GM12875 (cell line): ENCODE results near the gene TBR1.

ENCODE experiments used
- H3K4me3 ChIP-seq: one replicate; pipeline ENCODE4 v1.5.1; 2011; ENCODE audit warnings: low read depth, low read length, control low read depth
- TF ChIP-seq, protein P1 (sequence below): IDR thresholded peaks from 2 replicates; pipeline ENCODE4 v1.5.1; 2011; ENCODE audit warnings: low read depth, mild to moderate bottlenecking, control low read depth, inconsistent platforms, low read length, moderate library complexity, borderline replicate concordance; ENCODE audit not compliant: insufficient read depth

TBR1 gene

DNA sequence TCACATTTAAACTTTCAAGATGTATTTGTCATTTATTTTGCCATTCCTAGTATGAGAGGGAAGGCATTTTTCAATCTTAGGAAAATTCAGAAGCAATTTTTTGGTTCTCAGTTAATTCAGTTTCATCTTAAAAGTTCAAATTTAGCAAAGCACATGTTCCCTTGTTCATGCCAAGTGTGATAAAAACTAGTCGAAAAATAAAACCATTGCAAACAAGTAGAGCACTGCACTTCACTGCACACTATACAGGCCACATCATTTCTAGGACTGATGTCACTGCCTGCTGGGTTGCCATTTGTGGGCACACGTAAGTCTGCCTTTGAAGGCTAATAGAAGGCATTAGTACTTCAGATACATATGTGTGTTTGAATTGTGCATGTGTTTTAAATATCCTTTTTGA is 14.3 kb downstream of the TBR1 start:
- no peak overlapping the region for H3K4me3 ChIP-seq
- TF ChIP-seq, protein P1, sequence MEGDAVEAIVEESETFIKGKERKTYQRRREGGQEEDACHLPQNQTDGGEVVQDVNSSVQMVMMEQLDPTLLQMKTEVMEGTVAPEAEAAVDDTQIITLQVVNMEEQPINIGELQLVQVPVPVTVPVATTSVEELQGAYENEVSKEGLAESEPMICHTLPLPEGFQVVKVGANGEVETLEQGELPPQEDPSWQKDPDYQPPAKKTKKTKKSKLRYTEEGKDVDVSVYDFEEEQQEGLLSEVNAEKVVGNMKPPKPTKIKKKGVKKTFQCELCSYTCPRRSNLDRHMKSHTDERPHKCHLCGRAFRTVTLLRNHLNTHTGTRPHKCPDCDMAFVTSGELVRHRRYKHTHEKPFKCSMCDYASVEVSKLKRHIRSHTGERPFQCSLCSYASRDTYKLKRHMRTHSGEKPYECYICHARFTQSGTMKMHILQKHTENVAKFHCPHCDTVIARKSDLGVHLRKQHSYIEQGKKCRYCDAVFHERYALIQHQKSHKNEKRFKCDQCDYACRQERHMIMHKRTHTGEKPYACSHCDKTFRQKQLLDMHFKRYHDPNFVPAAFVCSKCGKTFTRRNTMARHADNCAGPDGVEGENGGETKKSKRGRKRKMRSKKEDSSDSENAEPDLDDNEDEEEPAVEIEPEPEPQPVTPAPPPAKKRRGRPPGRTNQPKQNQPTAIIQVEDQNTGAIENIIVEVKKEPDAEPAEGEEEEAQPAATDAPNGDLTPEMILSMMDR = no peak

DNA sequence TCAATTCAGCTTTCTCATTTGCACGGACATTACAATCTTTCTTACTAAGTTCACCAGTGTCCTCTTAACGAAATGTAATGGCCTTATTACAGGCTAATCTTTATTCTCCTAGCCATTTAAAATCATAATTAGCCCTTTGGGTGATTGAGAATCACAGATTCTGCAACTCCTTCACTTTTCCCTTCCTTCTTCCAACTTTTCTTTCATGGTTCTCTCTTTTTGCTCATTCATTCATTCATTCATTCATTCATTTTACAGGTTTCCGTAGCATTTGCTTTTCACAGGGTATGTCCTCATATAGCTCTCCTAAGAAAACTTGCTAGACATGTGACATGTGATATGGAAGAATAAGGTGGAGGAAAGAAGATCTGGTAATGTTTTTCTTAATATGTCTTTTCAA is 16.0 kb downstream of the TBR1 start:
- TF ChIP-seq, protein P1 = no peak

DNA sequence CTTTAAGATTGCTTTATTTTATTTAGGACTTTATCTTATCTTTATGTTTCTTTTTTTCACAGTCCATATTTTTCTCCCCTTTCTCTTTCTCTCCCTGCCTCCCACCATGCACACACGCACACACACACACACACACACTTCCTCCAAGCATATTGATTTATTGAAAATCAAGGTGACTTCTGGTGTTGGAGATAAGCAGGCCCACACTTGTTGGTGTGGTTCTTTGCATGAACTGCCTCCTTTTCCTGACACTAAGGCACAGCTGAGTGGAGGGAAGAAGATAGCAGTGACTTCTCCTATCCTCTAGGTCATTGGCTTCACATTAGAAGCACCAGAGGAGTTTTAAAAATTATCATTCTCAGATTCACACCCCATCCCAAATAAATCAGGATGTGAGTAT is 18.0 kb downstream of the TBR1 start:
- H3K4me3 ChIP-seq = no peak overlapping the region
- TF ChIP-seq, protein P1 = no peak

More for the DNA sequence above, 16.0 kb downstream of the TBR1 start:
- H3K4me3 ChIP-seq = no peak overlapping the region

DNA sequence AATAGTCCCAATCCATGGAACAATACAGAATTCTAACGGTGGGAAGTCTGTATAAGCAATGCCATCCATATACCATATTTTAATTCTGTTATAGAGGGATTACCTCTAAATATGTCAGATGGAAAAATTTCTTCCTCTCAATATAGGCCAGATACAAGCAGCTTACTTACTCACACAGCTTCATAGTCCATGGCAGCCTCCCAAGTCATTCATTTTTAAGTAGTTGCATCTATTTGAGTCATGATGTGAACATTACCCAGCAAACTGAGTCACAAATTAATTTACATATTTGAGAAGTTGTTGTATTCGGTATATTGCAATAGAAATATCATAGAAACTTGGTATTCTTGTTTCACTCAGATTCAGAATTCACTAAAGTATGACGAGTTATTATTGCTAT is 20.3 kb downstream of the TBR1 start:
- TF ChIP-seq, protein P1 = no peak
- no peak overlapping the region for H3K4me3 ChIP-seq

DNA sequence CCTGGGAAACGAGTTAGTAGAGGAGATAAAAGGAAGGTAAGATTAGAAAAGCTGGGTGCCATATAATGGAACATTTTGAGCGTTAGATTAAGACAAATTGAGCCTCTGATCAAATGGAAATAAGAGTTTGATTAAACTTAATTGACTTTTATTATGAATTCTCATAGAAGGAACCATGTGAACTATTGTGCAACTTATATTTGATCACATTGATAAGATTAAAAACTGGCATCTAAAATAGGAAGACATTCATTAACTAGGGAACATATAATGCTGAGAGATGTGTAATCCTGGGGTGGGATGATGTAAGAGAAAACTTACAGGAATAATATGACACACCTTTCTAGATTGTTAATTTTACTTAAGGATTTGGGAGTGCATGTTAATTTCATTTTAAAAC is 22.5 kb downstream of the TBR1 start:
- TF ChIP-seq, protein P1 = no peak
- no peak overlapping the region for H3K4me3 ChIP-seq

DNA sequence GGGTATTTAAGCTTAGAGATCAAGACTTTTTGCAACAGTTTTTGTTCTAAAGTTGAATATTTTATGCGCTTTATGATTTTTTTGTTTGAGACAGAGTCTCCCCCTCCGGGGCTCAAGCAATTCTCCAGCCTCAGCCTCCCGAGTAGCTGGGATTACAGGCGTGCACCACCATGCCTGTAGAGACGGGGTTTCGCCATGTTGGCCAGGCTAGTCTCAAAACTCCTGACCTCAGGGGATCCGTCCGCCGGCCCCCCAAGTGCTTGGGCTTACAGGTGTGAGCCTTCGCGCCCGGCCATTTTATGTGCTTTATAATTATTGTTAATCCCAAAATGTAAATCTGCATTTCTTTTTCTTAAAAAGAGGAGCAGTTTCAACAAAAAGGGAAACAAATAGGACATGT is 29.0 kb downstream of the TBR1 start:
- TF ChIP-seq, protein P1 = no peak
- no peak overlapping the region for H3K4me3 ChIP-seq

DNA sequence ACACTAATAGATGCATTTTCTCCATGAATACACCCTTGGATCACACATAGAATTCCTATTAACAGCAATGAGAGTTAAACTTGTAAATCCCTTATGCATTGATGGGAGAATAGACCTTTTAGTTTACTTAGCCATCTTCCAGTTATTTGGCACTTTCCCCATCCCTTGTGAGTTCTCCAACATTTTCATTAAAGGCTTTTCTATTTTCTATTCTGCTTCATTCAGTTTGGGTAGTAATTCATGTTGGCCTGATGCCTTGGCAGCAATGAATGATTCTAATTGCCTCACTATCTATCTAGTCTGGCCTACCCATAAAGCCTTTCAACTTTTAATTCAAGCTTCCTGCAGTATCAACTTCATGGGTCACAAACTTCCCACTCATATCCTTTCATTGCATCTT is 32.3 kb downstream of the TBR1 start:
- TF ChIP-seq, protein P1 = no peak
- H3K4me3 ChIP-seq = no peak overlapping the region
